ENCODE measurements around the gene SEC14L5.
"Not testable (repeated sequence)": the region's sequence is repeated elsewhere in the genome, so short reads cannot be mapped to it uniquely, and the experiment has no call there.

The SEC14L5 gene

DNA sequence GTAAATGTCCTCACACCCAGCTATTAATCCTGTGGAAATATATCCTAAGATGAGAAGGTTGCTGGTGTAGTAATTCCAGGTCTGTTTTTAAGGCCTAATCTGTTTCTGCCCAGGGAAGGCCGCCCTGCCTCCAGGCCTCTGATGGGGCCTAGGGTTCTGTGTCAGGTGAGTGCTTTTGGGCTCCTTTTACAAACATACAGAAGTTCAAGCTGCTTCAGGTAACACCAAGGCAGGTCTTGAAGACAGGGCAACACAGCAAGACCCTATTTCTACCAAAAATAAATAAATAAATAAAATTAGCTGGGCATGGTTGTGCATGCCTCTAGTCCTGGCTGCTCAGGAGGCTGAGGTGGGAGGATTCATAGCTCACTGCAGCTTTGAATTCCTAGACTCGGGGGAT lies 30.5 kb upstream of the SEC14L5 start:
- no peak overlapping the region for H3K9ac ChIP-seq (ENCODE audit: low read depth, low read length, poor library complexity, severe bottlenecking)
- no peaks in the 10 kb centered on the region for H3F3A ChIP-seq (ENCODE audit: low read depth)
- H2AFZ ChIP-seq (ENCODE audit: low read length), result no peak overlapping the region
- no peaks in the 10 kb centered on the region for H4K20me1 ChIP-seq (ENCODE audit: insufficient read depth, low read length, poor library complexity, severe bottlenecking)
- no peaks in the 10 kb centered on the region for H3K36me3 ChIP-seq (ENCODE audit: insufficient read depth, low read length)
- no peaks in the 10 kb centered on the region for H3K27me3 ChIP-seq (ENCODE audit: insufficient read depth, low read length, poor library complexity, severe bottlenecking)
- no peak overlapping the region for H3K4me2 ChIP-seq (ENCODE audit: low read depth, low read length, poor library complexity, severe bottlenecking)
- no peak overlapping the region for H3K4me3 ChIP-seq (ENCODE audit: low read length, poor library complexity, severe bottlenecking)
- H3K9me2 ChIP-seq (replicated peaks; ENCODE audit: low read depth, low read length), result no peaks in the 10 kb centered on the region
- H3K79me2 ChIP-seq (ENCODE audit: insufficient read depth, low read length), result no peaks in the 10 kb centered on the region
- no peaks in the 10 kb centered on the region for H3K4me1 ChIP-seq (ENCODE audit: insufficient read depth, low read length, poor library complexity, severe bottlenecking)
- no peaks in the 10 kb centered on the region; the same call in 1 of the 2 replicates for H3K9me3 ChIP-seq (ENCODE audit: insufficient read depth, low read depth, low read length)
- TF ChIP-seq, protein P1, sequence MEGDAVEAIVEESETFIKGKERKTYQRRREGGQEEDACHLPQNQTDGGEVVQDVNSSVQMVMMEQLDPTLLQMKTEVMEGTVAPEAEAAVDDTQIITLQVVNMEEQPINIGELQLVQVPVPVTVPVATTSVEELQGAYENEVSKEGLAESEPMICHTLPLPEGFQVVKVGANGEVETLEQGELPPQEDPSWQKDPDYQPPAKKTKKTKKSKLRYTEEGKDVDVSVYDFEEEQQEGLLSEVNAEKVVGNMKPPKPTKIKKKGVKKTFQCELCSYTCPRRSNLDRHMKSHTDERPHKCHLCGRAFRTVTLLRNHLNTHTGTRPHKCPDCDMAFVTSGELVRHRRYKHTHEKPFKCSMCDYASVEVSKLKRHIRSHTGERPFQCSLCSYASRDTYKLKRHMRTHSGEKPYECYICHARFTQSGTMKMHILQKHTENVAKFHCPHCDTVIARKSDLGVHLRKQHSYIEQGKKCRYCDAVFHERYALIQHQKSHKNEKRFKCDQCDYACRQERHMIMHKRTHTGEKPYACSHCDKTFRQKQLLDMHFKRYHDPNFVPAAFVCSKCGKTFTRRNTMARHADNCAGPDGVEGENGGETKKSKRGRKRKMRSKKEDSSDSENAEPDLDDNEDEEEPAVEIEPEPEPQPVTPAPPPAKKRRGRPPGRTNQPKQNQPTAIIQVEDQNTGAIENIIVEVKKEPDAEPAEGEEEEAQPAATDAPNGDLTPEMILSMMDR (conservative IDR thresholded peaks at IDR 0.05; ENCODE audit: low read length), result no peak
- TF ChIP-seq EZH2phosphoT487 (IDR thresholded peaks at IDR 0.05; ENCODE audit: borderline replicate concordance), result no peak

GRCh38 chr16:4928227-4928626 lies 29.9 kb upstream of the SEC14L5 start:
- no peaks in the 10 kb centered on the region for H3K4me1 ChIP-seq (ENCODE audit: insufficient read depth, low read length, poor library complexity, severe bottlenecking)
- H3F3A ChIP-seq (ENCODE audit: low read depth), result no peaks in the 10 kb centered on the region
- no peak overlapping the region for H3K9ac ChIP-seq (ENCODE audit: low read depth, low read length, poor library complexity, severe bottlenecking)
- no peaks in the 10 kb centered on the region for H3K79me2 ChIP-seq (ENCODE audit: insufficient read depth, low read length)
- no peaks in the 10 kb centered on the region for H4K20me1 ChIP-seq (ENCODE audit: insufficient read depth, low read length, poor library complexity, severe bottlenecking)
- H3K27me3 ChIP-seq (ENCODE audit: insufficient read depth, low read length, poor library complexity, severe bottlenecking), result no peaks in the 10 kb centered on the region
- H3K4me2 ChIP-seq (ENCODE audit: low read depth, low read length, poor library complexity, severe bottlenecking), result no peak overlapping the region
- TF ChIP-seq EZH2phosphoT487 (IDR thresholded peaks at IDR 0.05; ENCODE audit: borderline replicate concordance), result no peak
- TF ChIP-seq, protein P1 (conservative IDR thresholded peaks at IDR 0.05; ENCODE audit: low read length), result no peak
- no peak overlapping the region for H3K4me3 ChIP-seq (ENCODE audit: low read length, poor library complexity, severe bottlenecking)
- no peaks in the 10 kb centered on the region; the same call in 1 of the 2 replicates for H3K9me3 ChIP-seq (ENCODE audit: insufficient read depth, low read depth, low read length)
- no peaks in the 10 kb centered on the region for H3K9me2 ChIP-seq (replicated peaks; ENCODE audit: low read depth, low read length)
- no peak overlapping the region for H2AFZ ChIP-seq (ENCODE audit: low read length)
- no peaks in the 10 kb centered on the region for H3K36me3 ChIP-seq (ENCODE audit: insufficient read depth, low read length)

- not testable (repeated sequence) for H3K9me2 ChIP-seq (replicated peaks; ENCODE audit: low read depth, low read length); H3K4me3 ChIP-seq (ENCODE audit: low read length, poor library complexity, severe bottlenecking); H3K9ac ChIP-seq (ENCODE audit: low read depth, low read length, poor library complexity, severe bottlenecking); H3K4me1 ChIP-seq (ENCODE audit: insufficient read depth, low read length, poor library complexity, severe bottlenecking); H3K36me3 ChIP-seq (ENCODE audit: insufficient read depth, low read length); H3K9me3 ChIP-seq (ENCODE audit: insufficient read depth, low read depth, low read length); H3K27me3 ChIP-seq (ENCODE audit: insufficient read depth, low read length, poor library complexity, severe bottlenecking); H3K4me2 ChIP-seq (ENCODE audit: low read depth, low read length, poor library complexity, severe bottlenecking); H3F3A ChIP-seq (ENCODE audit: low read depth); H2AFZ ChIP-seq (ENCODE audit: low read length); H4K20me1 ChIP-seq (ENCODE audit: insufficient read depth, low read length, poor library complexity, severe bottlenecking); H3K79me2 ChIP-seq (ENCODE audit: insufficient read depth, low read length)
These were observed 28.5 kb upstream of the SEC14L5 start for GRCh38 chr16:4929619-4930018.

- no peaks in the 10 kb centered on the region for H3K9me2 ChIP-seq (replicated peaks; ENCODE audit: low read depth, low read length)
- H3K4me2 ChIP-seq (ENCODE audit: low read depth, low read length, poor library complexity, severe bottlenecking), result no peak overlapping the region
- H3F3A ChIP-seq (ENCODE audit: low read depth), result no peaks in the 10 kb centered on the region
- H3K4me3 ChIP-seq (ENCODE audit: low read length, poor library complexity, severe bottlenecking), result no peak overlapping the region
- H2AFZ ChIP-seq (ENCODE audit: low read length), result no peak overlapping the region
- H3K36me3 ChIP-seq (ENCODE audit: insufficient read depth, low read length), result no peaks in the 10 kb centered on the region
- H3K9me3 ChIP-seq (ENCODE audit: insufficient read depth, low read depth, low read length), result no peaks in the 10 kb centered on the region; the same call in 1 of the 2 replicates
- H3K4me1 ChIP-seq (ENCODE audit: insufficient read depth, low read length, poor library complexity, severe bottlenecking), result no peaks in the 10 kb centered on the region
- H4K20me1 ChIP-seq (ENCODE audit: insufficient read depth, low read length, poor library complexity, severe bottlenecking), result no peaks in the 10 kb centered on the region
- H3K9ac ChIP-seq (ENCODE audit: low read depth, low read length, poor library complexity, severe bottlenecking), result no peak overlapping the region
- no peaks in the 10 kb centered on the region for H3K79me2 ChIP-seq (ENCODE audit: insufficient read depth, low read length)
- H3K27me3 ChIP-seq (ENCODE audit: insufficient read depth, low read length, poor library complexity, severe bottlenecking), result no peaks in the 10 kb centered on the region
- TF ChIP-seq, protein P1 (conservative IDR thresholded peaks at IDR 0.05; ENCODE audit: low read length), result no peak
- TF ChIP-seq EZH2phosphoT487 (IDR thresholded peaks at IDR 0.05; ENCODE audit: borderline replicate concordance), result no peak
These were observed 26.7 kb upstream of the SEC14L5 start for GRCh38 chr16:4931381-4931780.

Measured in Loucy (cell line).